Stimulated activated CD8-positive, alpha-beta memory T cell treated with anti-CD3 and anti-CD28 coated beads, Interleukin-12 subunit alpha, Interleukin-12 subunit beta, amount 100 ng/mL, for 1 hour (primary cell): ENCODE data around the gene DFFB.
"Not testable (repeated sequence)": the region's sequence is repeated elsewhere in the genome, so short reads cannot be mapped to it uniquely, and the experiment has no call there.

Source experiments
- DNase-seq: peaks from one replicate; pipeline ENCODE4 v3.0.0-alpha.2; 2020; ENCODE audit warnings: low read depth

Gene DFFB

DNA sequence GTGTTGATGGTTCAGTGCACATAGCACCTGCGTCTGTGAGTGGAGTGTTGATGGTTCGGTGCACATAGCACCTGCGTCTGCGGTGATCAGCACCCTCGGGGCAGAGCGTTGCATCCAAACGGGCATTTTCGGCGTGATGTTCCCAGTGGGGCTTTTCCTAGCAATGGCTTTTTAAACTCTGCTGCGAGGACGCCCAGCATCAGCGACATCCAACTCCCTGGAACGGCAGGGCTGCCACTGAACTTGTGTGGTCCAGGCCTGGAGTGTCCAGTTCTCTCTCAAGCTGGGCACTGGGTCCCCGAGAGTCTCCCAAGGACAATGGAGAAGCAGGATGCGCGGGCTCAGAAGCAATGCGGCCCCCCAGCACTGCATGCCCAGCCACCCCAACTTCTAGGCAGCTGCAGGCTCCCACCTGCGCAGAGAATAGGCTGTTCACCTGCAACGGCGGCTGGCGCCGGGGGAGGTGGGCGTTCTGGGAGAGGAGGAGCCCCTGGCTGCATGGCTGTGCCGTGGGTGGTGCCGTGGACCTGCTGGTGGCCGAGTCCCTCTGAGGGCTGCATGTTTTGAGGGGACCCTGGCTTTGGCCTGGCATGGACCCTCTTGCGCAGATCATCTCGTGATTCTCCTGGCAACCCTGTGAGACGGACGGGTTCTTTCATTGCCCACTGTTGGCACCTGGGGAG is 52.9 kb downstream of the DFFB start:
- no peak for DNase-seq

DNA sequence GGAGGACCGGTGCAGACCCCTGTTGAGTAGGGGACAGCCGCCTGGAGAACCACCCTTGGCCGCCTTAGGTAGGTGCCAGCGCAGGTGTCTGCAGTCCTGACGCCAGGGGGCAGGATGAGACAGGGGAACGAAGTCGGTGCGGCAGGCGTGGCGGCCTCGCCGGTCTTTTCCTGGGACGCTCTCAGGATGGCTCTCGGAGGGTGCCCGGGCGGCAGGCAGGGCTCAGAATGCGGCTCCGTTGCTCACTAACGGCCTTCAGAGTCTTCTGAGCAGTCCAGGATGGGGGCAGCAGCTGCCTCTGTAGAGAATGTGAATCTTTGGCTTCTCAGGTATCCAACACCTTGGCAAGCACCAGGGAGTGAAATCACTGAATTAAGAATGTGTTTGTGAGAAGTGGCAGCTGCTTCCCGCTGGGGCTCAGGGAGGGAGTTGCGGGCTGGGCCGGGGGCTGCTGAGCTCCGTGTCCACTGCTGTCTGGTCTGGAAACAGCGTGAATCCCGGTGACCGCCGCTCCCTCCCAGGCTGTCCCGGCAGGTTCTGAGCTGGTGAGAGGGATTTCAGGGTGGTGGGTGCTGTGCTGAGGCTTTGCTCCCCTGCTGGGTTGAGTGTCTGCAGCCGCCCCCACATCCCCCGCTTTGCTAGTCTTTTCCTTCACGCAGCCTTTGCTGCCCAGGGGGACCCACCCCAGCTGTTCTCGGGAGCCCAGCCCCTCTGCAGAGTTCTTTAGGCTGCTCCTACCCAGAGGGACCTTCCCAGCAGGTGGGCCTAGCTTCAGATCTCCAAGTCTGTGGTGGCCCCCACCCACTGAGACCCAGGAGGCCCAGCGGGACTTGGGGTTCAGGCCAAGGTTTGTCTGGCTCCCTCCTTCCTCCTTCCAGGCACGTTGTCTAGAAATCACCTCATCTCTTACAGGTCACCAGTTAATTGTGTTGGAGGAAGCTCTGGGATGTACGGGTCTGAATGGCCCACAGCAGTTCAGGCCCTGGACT is 53.9 kb downstream of the DFFB start:
- peak; percentile 63 for DNase-seq

DNA sequence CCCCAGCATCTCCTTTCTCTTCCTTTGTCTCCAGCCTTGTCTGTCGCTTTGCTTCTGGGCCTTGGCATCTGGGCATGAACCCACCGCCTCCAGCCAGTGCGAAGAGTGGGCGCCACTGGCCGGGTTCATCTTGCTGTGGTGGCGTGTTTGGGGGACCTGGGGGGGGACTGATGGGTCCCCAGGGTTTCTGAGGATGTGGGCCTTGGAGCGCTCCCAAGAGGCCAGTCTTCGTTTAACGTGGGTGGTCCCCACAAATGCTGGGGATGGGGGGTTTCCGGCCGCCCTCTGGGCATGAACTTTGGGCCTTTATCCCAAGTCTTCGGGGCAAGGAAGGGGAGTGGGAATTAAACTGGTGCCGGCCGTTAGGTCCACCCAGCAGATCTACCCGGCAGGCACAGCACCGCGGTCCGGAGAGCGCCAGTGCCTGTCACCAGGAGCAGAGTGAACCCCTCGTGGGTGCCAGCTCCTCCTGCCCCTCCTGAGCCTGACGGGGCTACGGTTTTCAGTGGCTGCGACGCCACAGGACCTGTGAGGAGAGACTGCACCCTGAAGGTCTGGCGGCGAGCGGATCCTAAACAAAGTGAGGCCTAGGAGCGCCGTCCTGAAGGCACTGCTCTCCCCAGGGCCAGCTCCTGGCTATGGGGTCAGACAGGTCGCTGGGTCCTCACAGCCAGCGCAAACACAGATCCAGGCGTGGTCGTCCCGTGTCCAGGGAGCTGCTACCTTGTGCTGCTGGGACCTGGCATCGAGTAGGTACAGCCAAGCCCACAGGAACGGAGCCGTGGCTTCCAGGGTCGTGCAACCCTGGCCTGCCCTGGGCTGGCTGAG is 54.9 kb downstream of the DFFB start:
- DNase-seq: no peak

DNA sequence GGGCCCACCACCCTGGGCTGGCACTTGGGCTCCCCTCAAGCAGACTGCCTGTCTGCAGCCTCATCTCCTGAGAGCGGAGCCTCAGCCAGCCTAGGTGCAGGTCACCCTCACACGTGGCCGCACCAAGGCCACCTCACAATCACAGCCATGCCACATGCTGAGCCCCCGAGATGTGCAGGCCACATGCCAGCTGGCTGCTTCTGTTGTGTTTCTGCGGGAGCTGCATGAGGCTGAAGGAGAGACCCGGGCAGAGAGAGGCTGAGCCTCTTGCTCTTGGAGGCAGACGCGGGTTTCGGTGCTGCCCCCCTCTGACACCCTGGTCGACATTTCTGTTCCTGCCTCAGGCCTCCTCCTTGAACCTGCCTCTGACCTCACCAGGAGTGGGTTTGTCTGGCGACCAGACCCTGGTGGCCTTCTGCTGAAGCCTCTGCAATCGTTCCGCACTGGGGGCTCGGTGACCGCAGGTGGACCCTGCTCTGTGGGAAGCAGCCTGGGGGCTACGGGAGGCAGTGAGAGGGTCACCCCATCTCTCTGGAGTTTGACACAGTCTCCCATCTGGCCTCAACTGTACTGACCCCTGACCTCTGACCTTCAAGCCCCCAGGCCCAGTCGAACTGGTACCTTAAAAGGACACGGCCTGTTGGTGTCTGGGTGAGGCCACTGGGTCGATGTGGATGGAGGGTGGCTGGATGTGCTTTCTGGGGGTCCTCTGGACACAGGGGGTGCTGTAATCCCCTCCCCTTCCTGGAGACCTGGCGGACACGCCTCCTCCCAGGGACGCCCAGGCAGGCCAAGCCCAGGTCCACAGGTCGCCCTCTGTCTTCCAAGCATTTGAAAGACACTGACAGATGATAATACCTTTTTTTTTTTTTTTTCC is 55.8 kb downstream of the DFFB start:
- no peak for DNase-seq

DNA sequence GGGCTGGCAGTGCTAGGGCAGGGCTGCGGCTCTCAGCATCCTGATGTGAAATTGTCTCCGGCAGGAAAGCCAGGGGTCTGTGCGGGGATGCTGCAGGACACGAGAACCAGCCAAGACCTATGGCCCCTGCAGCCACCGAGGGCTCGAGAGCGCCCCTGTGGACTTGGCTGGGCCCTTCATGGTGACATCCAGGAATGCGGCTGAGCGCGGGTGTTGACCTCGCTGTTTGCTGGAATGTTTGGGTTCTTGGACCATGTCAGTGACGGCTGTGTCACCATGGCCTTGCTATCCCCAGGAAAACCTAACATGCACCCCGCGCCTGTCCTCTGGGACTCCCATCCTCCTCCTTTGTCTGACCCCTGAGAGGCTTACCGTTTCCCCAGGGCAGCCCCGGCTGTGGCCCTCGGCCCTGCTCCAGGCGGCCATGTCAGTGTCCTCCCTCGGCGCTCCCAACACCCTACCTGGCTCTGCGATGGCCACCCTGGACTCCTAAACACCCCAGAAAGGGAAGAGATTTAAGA is 57.1 kb downstream of the DFFB start:
- DNase-seq: no peak

DNA sequence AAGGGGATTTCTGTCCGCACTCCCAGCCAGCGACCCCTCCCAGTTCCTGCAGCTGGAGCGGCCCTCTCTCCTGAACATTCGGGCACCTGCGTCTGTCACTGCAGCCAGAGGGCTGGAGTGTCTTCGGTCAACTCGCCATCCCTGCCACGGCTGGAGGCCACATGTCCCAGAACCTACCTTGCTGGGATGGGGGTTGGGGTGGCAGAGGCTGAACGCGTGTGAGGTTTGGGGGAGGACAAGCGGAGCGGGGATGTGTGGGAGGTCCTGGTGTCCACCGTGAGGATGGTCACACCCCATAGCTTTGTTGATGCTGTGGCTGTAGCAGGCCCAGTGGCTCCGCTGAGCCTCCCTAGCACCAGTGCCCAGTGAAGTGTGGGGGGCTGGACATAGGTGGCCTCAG is 57.6 kb downstream of the DFFB start:
- DNase-seq: no peak

DNA sequence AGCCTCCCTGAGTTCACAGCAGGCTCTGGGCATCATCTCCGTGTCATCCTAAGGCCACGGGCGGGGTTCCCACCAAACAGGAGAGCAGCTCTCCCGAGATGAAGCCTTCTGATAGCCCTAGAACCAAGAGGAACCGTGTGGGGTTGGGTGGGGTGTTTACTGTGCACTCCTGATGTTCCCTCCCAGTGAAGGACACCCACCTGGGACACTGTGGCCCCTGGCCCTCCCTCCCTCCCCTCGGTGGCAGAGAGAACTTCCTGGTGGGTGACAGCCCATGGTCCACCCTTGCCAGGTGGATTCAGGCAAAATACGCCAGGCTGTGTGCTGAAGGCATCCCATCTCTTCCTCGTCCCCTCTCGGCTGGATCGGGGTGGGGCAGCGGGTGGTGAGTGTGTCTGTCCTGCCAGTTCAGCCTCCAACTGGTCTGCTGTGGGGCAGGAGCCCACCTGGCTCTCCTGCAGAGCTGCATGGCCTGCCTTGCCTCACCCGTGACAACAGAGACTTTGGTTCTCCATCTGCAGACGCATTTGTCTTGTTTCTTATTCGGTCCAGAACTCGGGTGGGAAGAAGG is 58.4 kb downstream of the DFFB start:
- DNase-seq: no peak

DNA sequence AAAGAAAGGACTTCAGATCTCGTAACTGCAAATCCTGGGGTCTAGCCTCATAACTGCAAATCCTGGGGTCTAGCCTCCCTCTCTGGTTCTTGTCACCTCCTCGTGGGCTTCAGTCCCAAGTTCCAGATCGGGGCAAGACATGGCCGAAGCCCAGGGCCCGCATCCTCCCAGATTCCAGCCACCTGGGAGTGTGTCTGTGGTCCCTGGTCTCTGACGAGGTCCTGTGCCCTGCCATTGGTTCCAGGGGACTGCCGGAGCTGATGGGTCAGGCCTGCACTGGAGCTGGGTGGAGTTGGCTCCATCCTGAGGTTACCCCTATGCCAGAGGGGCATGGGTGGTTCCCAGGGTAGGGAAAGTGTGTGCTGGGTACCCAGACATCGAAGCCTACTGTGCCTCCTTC is 60.5 kb downstream of the DFFB start:
- no peak for DNase-seq

DNA sequence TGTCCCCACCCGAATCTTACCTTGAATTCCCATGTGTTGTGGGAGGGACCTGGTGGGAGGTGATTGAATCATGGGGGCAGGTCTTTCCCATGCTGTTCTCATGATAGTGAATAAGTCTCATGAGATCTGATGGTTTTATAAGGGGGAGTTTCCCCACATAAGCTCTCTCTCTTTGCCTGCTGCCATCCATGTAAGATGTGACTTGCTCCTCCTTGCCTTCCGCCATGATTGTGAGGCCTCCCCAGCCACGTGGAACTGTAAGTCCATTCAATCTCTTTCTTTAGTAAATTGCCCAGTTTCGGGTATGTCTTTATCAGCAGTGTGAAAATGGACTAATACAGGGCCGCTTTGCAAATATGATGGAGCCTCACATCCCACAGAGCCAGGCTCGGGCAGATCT is 61.1 kb downstream of the DFFB start:
- not testable (repeated sequence) for DNase-seq

DNA sequence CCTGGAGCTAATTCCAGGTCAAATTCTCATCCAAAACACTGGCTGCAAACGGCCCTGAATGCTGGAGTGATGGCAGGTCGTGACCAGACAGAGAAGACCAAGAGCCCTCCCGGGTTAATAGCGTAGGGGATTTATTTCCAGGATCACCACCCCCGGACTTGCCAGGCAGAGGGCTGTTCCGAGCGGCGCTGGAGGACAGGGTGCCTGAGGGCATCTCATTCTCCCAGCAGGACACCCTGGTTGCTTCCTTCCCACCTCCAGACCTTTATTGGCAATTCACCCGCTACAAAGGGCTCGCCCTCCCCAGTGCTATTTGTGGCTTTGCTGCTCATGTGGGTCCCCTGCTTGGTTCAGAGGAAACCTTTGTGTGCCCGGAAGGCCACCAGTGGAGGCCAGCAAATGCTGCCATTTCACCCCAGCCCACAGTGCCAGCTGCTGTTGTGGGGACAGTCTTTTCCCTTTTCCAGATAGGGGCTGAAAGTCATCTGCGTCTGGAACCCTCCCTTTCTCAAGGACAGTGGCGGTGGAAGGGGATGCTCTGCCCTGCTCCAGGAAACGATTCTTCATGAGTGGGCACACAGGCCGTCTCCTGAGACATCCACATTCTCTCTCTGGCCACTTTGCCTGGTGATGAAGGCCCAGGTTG is 61.8 kb downstream of the DFFB start:
- no peak for DNase-seq

DNA sequence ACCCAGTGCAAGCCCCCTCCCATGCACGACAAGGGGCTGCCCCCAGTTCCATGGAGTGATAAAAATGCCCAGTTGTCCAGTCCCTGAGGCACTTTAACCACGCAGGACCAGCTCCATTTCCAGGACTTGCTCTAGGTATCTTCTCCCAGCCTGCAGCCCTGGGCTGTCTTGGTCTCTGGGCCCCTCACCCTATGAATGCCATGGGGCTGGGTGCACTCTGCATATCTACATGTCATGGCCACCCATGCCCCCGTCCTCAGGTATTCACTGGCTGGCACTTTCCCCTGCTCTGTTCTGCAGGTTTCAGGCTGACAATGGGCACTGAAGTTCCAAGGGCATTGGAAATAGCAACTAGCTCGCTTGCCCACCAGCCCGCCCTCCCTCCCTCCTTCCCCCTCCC is 62.4 kb downstream of the DFFB start:
- no peak for DNase-seq

DNA sequence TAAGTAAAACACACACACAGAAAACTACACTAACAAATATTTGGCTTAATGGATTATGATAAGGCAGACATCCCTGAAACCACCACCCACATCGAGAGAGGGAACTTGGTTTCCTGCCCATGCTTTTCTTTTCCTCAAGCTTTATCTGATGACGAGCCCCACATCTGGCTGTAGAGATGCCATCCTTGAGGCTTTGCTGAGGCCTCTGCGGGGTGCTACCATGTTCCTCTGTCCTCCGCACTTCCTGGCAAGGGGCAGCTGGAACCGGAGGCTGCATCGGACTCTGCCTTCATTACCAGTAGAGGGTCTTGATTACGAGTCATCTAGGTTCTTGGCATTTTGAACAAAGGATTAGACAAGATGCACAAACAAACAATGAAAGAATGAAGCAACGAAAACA is 64.5 kb downstream of the DFFB start:
- no peak for DNase-seq

DNA sequence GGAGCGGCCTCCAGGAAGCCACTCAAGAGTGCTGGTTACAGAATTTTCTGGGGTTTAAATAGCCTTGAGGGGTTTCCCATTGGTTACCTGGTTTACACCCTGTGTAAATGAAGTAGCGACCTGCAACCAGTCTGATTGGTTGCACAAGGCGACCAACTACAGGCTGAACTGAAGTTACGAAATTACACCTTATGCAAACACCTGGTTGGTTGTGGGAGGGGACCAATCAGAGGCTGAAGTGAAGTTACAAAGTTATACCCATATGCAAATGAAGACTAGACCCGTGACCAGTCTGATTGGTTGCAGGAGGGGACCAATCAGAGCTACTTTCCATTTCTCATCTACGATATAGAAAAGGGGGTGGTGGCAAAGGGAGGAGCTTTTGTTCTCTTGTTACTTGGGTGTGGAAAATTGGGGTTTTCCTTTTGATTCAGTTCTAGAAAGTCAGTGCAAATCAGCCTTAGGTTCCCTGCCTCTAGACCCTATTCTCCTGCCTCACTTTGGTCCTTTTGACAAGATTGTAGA is 65.0 kb downstream of the DFFB start:
- no peak for DNase-seq

DNA sequence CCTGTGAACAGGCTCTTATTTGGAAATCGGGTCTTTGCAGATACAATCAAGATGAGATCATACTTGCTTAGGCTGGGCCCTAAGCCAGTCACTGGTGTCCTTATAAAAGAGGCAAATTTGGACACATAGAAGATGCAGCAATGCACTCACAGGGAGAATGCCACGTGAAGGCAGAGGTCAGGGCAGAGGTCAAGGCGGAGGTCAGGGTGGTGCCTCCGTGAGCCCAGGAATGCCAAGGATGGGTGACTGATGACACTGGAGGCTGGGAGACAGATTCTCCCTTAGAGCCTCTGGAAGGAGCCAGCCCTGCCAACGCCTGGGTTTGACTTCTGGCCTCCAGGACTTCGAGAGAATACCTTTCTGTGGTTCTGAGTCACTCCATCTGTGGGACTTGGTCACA is 65.6 kb downstream of the DFFB start:
- no peak for DNase-seq

DNA sequence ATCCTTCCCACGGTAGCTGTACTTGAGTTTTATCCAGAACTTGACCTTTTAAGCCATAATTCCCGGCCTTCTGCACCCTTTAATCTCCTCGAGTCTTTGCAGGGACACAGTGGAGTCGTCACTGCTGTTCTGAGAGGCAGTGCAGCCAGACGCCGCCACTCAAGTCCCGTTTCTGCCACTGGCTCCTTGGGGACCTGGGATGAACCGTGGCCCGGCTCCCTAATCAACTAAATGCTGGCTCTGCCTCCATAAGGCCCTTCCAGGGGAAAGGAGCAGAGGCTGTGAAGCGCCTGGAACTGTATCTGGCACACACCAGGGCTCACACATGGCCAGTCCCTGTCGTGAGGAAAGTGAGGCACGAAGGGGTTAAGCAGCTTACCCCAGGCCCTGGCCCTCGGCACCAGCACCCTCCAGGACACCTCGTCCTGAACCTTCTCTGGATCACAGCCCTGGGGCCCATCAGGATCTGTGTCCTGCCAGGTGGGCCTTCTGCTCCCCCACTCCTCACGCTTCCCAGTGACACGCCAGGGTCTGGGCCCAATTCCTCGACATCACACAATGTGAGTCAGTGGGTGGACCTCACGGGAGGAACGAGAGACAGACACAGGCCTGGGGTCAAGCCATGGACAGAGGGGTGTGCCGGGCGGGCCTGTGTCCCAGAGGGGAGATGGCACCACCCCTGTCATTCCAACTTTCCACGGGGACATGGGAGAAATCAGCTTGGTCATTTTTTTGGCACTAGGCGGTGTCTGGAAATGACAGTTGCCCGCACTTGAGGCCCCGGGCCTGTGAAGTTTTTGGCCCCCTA is 66.3 kb downstream of the DFFB start:
- DNase-seq: no peak

DNA sequence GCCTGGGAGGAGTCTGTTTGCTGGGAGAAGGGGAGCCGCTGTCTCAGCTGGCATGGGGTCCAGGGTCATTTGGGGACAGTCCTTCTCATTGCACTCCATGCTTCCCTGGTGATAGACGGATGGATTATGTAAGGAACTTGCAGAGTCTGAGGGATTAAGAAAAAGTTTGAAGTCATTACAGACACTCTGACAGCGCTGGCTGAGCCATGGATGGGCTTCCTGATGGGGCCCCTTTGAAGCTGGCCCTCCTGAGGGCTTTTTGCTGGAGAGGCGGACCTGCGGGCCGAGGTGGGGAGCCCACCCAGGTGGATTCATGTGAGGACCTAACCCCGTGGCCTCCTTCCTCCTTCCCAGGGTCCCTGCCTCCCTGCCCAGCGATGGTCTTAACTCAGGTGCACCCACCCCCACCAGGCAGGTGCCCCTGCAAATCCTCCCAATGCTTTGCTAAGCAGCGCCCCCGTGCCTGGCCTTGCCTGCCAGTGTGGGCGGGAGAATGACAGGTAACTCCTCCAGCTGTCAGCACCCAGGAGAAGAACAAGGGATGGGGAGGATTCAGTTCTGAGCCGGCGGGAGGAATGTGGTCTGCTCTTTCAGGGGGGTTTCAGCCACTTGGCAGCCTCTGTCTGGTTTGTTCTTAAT is 67.0 kb downstream of the DFFB start:
- DNase-seq: no peak

DNA sequence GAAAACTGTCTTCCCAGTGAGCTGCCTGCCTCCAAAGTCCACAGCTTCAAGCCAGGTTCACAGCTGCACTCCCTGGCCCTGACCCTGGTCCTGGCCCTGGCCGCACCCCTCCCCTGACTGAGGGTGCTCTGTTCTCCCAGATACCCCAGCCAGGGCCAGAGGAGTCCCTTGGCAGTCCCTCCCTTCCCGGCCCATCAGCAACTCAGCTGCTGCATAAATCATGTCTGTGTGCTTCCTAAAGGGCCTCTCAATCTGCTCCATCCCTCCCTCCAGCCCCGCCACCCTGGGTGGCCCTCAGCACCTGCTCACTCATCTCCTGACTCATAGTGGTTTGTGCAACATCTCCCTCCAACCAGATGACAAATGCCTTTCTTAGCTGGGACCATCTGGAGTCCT is 67.5 kb downstream of the DFFB start:
- no peak for DNase-seq

DNA sequence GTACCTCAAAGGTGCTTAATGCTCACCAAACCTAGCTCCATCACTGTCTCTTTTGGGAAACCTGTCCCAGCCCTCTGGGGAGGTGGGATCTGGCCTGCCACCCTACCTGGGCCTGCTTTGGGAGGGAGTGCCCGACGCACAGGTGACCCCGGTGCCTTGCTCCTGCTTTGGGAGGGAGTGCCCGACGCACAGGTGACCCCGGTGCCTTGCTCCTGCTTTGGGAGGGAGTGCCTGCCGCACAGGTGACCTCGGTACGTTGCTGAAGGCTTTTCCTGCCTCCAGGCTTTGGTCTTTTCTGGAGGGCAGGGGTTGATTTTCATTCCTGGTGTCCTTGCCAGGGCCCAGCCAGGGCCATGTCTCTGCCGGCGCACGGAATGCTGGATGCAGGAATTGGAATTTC is 68.0 kb downstream of the DFFB start:
- no peak for DNase-seq

DNA sequence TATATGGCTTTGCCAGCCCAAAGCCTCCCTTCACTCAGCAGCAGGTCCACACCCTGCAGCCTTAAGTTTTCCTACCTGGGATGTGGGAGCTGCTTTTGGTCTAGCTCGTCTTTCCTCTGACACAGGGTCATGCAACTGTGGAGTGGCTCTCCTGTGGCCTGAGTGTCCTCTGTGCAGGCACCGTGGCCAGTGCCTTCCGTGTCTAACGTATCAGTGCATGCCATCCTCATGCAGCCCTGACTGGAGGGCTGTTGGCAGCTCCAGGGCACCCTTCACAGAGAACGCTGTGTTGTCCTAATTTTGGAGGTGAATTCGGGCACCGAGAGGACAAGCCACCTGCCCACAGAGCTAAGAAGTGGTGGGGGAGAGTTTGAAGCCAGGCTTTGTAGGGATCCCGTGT is 68.5 kb downstream of the DFFB start:
- DNase-seq: no peak
